K562 (cell line): Measurements from ENCODE around the gene DTX1. TPM values are rescaled to one million over a fixed set of nuclear protein-coding genes. Genes with fewer than 3 reads are reported as not detected.

Experiments
- ATAC-seq: fragments of 200-7000 bp; cut with Tn5 transposase; 3 replicates; pipeline ENCODE4 v1.9.1; 2020; ENCODE audit warnings: moderate library complexity
- BruUV-seq: library from RNA; stranded (reverse); fragments of 400-500 nt; replicated peaks from 2 replicates; lab custom pipeline; 2021; lab: Mats Ljungman, UMichigan
- CTCF ChIA-PET: fragments of 300-600 bp; formaldehyde crosslinking; extraction: SDS; loops from one replicate; lab custom pipeline; 2021; ENCODE audit warnings: low intra/inter-chr PET ratio; lab: Yijun Ruan, JAX
- POLR2A ChIA-PET: fragments of 300-600, 350-650 bp; sonication (Branson Sonifier 250); formaldehyde crosslinking; extraction: SDS; loops from one replicate; lab custom pipeline; 2021; ENCODE audit warnings: antibody characterized with exemption, inconsistent platforms; lab: Yijun Ruan, JAX
- DNase-seq, 4 experiments: peaks; one replicate each; pipeline versions ENCODE4 v3.0.0 to v3.0.0-alpha.2; 2011 to 2018; ENCODE audit warnings: low spot score in 3 of 4, mixed read lengths in 3 of 4; ENCODE audit errors: extremely low read depth in 1 of 4
- FAIRE-seq: peaks from 2 replicates; lab custom pipeline; 2011; peaks lifted over from hg19 to GRCh38; lab: Jason Lieb, UNC
- H2AFZ ChIP-seq: 2 replicates; pipeline ENCODE4 v1.6.0; 2011; ENCODE audit warnings: low read depth, low read length, control low read depth, inconsistent platforms
- H3K27ac ChIP-seq: fragments of 200-600 bp; 3 replicates; pipeline ENCODE4 v1.8.0; 2011; ENCODE audit warnings: low read depth, mild to moderate bottlenecking, control low read depth, inconsistent platforms, low read length, moderate library complexity, mixed read lengths; ENCODE audit errors: extremely low read depth
- H3K27me3 ChIP-seq, 2 experiments: fragments of 300-600 bp in 1 of 2; 2 replicates in 1 of 2; 3 replicates in 1 of 2; pipeline versions ENCODE4 v1.6.0 to v1.8.0; 2011; ENCODE audit warnings: inconsistent platforms in 2 of 2, low read length in 2 of 2, mild to moderate bottlenecking in 1 of 2, mixed read lengths in 1 of 2, moderate library complexity in 1 of 2; ENCODE audit not compliant: control insufficient read depth in 2 of 2, insufficient read depth in 2 of 2
- H3K36me3 ChIP-seq: fragments of 300-600 bp; 3 replicates; pipeline ENCODE4 v1.8.0; 2011; ENCODE audit warnings: mild to moderate bottlenecking, low read length, inconsistent platforms; ENCODE audit not compliant: control insufficient read depth, insufficient read depth
- H3K4me1 ChIP-seq, 2 experiments: fragments of 200-600 bp in 1 of 2; replicated peaks in 1 of 2; 2 replicates in 1 of 2; 3 replicates in 1 of 2; pipeline versions ENCODE4 v1.5.1 to v1.8.0; 2011; ENCODE audit warnings: inconsistent platforms in 2 of 2, low read length in 2 of 2, mild to moderate bottlenecking in 1 of 2, mixed read lengths in 1 of 2, moderate library complexity in 1 of 2; ENCODE audit not compliant: control insufficient read depth in 2 of 2, insufficient read depth in 2 of 2
- H3K4me2 ChIP-seq: 2 replicates; pipeline ENCODE4 v1.6.1; 2011; ENCODE audit warnings: low read length, control low read depth, inconsistent platforms, mixed read lengths; ENCODE audit not compliant: insufficient read depth
- H3K4me3 ChIP-seq: fragments of 200-600 bp; sonication (generic), shearing (Covaris generic); 2 replicates; pipeline ENCODE4 v1.5.1; 2016; ENCODE audit warnings: control low read depth, inconsistent platforms
- H3K79me2 ChIP-seq: fragments of 200-600 bp; 3 replicates; pipeline ENCODE4 v1.8.0; 2011; ENCODE audit warnings: low read length, inconsistent platforms; ENCODE audit not compliant: control insufficient read depth, insufficient read depth
- H3K9ac ChIP-seq, 2 experiments: 2 replicates each; pipeline versions ENCODE4 v1.6.0 to v1.6.1; 2011; ENCODE audit warnings: low read depth in 2 of 2, low read length in 2 of 2, control low read depth in 1 of 2, inconsistent platforms in 1 of 2, mild to moderate bottlenecking in 1 of 2, mixed read lengths in 1 of 2; ENCODE audit not compliant: insufficient read depth in 1 of 2
- H3K9me1 ChIP-seq: one replicate; pipeline ENCODE4 v1.6.0; 2011; ENCODE audit warnings: inconsistent platforms, mild to moderate bottlenecking, low read length, moderate library complexity; ENCODE audit not compliant: control insufficient read depth, insufficient read depth
- H3K9me3 ChIP-seq: replicated peaks from 2 replicates; pipeline ENCODE4 v1.5.1; 2011; ENCODE audit warnings: low read depth, low read length, inconsistent platforms; ENCODE audit not compliant: control insufficient read depth, insufficient read depth
- H4K20me1 ChIP-seq: replicated peaks from 2 replicates; pipeline ENCODE4 v1.6.1; 2011; ENCODE audit warnings: low read length, inconsistent platforms, mixed read lengths; ENCODE audit not compliant: control insufficient read depth, insufficient read depth
- KLF6 ChIP-seq: fragments of 250-450 bp; sonication (Bioruptor Pico); IDR thresholded peaks from 2 replicates; pipeline ENCODE4 v1.4.0; 2020; ENCODE audit warnings: mild to moderate bottlenecking, moderate library complexity, borderline replicate concordance
- RBM34 ChIP-seq: fragments of 200-400 bp; formaldehyde crosslinking; IDR thresholded peaks from 2 replicates; pipeline ENCODE4 v1.6.1; 2018; ENCODE audit warnings: low read length, borderline replicate concordance; ENCODE audit not compliant: insufficient read depth
- SRSF3 ChIP-seq: fragments of 200-400 bp; formaldehyde crosslinking; IDR thresholded peaks from 2 replicates; pipeline ENCODE4 v1.6.1; 2016; ENCODE audit warnings: mild to moderate bottlenecking, low read length, moderate library complexity; ENCODE audit not compliant: insufficient read depth
- THAP7 ChIP-seq: fragments of 250-450 bp; sonication (Bioruptor Pico); IDR thresholded peaks from 2 replicates; pipeline ENCODE4 v1.5.0; 2021
- ZNF146 ChIP-seq: IDR thresholded peaks from one replicate; pipeline ENCODE4 v1.6.1; 2018; ENCODE audit warnings: missing compliant biosample characterization; ENCODE audit not compliant: unreplicated experiment
- ZNF239 ChIP-seq: fragments of 250-450 bp; sonication (Bioruptor Pico); IDR thresholded peaks from 2 replicates; pipeline ENCODE4 v1.4.0; 2020; ENCODE audit warnings: mild to moderate bottlenecking
- ZNF444 ChIP-seq: fragments of 250-450 bp; sonication (Bioruptor Pico); IDR thresholded peaks from 2 replicates; pipeline ENCODE4 v1.4.0; 2020; ENCODE audit warnings: mild to moderate bottlenecking, moderate library complexity
- WGBS: fragments of 100-300 bp; shearing (Covaris generic); methylation state at CpG from one replicate; pipeline ENCODE4 v1.1.6; 2016; ENCODE audit warnings: low coverage, mixed read lengths; ENCODE audit not compliant: insufficient coverage; ENCODE audit errors: missing lambda C conversion rate; 5-methylcytosine and 5-hydroxymethylcytosine counted together
- in situ Hi-C: fragments of 300-500 bp; cut with MboI; formaldehyde crosslinking; loops from 4 replicates; pipeline ENCODE4 v1.15.0; 2018; ENCODE audit warnings: inconsistent platforms, mixed read lengths
- intact Hi-C: fragments of 100-400 bp; cut with micrococcal nuclease; formaldehyde crosslinking; loops from 2 replicates; pipeline ENCODE4 v1.14.2; 2022
- polyA plus RNA-seq, 8 experiments: library from polyadenylated mRNA; depleted of rRNA in 4 of 8; stranded (reverse) in 5 of 8; unstranded in 3 of 8; fragments of >200 nt; fragmentation: Nextera tagmentation in 2 of 8; fragmentation: Illumina TruSeq in 1 of 8; extraction: Ambion mirVana in 2 of 8; extraction: Trizol in 1 of 8; gene quantifications; 2 replicates each; pipeline versions ENCODE4 v1.2.1 to v1.2.3, GENCODE V29; 2011 to 2014; ENCODE audit warnings: inconsistent platforms in 1 of 8, missing spikeins in 1 of 8
- total RNA-seq, 7 experiments: library from RNA; depleted of rRNA in 6 of 7; stranded (reverse); fragments of >200 nt in 6 of 7; fragmentation: Illumina TruSeq in 2 of 7; extraction: Trizol in 2 of 7; gene quantifications; 2 replicates each; pipeline versions ENCODE4 v1.2.1 to v1.2.3, GENCODE V29; 2011 to 2021; ENCODE audit warnings: low replicate concordance in 1 of 7
- TF ChIP-seq, protein P1 (sequence below): sonication (generic); formaldehyde crosslinking; IDR thresholded peaks from 2 replicates; pipeline ENCODE4 v1.8.1; 2023; ENCODE audit warnings: mild to moderate bottlenecking, missing genetic modification reagents

DTX1 gene
- total and polyA plus RNA-seq, 9 of the 15 experiments (the other 6 are each of a cell fraction or from before 2014, with no cell fraction given) = not detected

GRCh38 chr12:113022563-113023297 lies 33.8 kb upstream of the DTX1 start:
- Histone ChIP-seq H3K4me3 (no peak overlapping the region), H3K9me3 (no peaks in the 10 kb centered on the region), H3K27ac (no peak overlapping the region), H3K9me1 (no peaks in the 10 kb centered on the region), H3K27me3 (peaks cover 0 to 6% of the 10 kb centered on the region in 2 experiments; a peak in 2 of 5 replicates), H3K36me3 (no peaks in the 10 kb centered on the region), H3K4me1 (no peaks in the 10 kb centered on the region), H3K4me2 (no peak overlapping the region), H2AFZ (no peak overlapping the region), H4K20me1 (no peaks in the 10 kb centered on the region), H3K79me2 (no peaks in the 10 kb centered on the region), H3K9ac (no peak overlapping the region)
- no peak for TF ChIP-seq KLF6 (CRISPR knock-in tag)
- TF ChIP-seq THAP7 (CRISPR knock-in tag) = no peak
- TF ChIP-seq, protein P1, sequence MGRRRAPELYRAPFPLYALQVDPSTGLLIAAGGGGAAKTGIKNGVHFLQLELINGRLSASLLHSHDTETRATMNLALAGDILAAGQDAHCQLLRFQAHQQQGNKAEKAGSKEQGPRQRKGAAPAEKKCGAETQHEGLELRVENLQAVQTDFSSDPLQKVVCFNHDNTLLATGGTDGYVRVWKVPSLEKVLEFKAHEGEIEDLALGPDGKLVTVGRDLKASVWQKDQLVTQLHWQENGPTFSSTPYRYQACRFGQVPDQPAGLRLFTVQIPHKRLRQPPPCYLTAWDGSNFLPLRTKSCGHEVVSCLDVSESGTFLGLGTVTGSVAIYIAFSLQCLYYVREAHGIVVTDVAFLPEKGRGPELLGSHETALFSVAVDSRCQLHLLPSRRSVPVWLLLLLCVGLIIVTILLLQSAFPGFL (CRISPR knock-in tag) = no peak
- TF ChIP-seq SRSF3 = no peak
- TF ChIP-seq RBM34 = no peak
- no peak for TF ChIP-seq ZNF444
- TF ChIP-seq ZNF146 = no peak
- TF ChIP-seq ZNF239 (CRISPR knock-in tag) = no peak
- DNase-seq (no peak), FAIRE-seq (no peak), ATAC-seq (no peak)
- ChIA-PET POLR2A (interaction anchor here (0.7 to 0.9 kb wide), 2 partner anchors 12 to 915 kb away, joined by 3 read pairs; no protein-coding TSS in a partner anchor), CTCF (no interaction called here)
- WGBS = 0% methylated on average over 3 of the region's 3 CpGs
- intact Hi-C loops = no loop called here
- BruUV-seq = no TSS peak
- in situ Hi-C loops = no loop called here
